ENCODE measurements around the gene UGDH. TPM values are rescaled to one million over a fixed set of nuclear protein-coding genes. Genes with fewer than 3 reads are reported as not detected.

UGDH gene
- total RNA-seq, 1 experiment from 2014 or later: 71.8 TPM

GRCh38 chr4:39524161-39524957 is 2.9 kb downstream of the UGDH start:
- no TSS peak for BruUV-seq (replicated peaks)
- H3K36me3 Mint-ChIP-seq (ENCODE audit: insufficient read depth, unreplicated experiment): peaks cover 46% of the 10 kb centered on the region
- no peaks in the 10 kb centered on the region for H3K27me3 Mint-ChIP-seq (ENCODE audit: unreplicated experiment)
- DNase-seq: no peak
- intact Hi-C loops (cut with micrococcal nuclease; ENCODE audit: unreplicated experiment): no loop called here
- H3K27ac Mint-ChIP-seq (ENCODE audit: unreplicated experiment): no peak overlapping the region
- H3K9me3 Mint-ChIP-seq (ENCODE audit: low read depth, unreplicated experiment): no peaks in the 10 kb centered on the region
- no peak for TF ChIP-seq CTCF (IDR thresholded peaks at IDR 0.05; ENCODE audit: unreplicated experiment)
- peak overlapping the region; percentile 87 for H3K4me3 Mint-ChIP-seq (ENCODE audit: low read depth, unreplicated experiment)
- CTCF ChIA-PET: no interaction called here
- no peaks in the 10 kb centered on the region for H3K4me1 Mint-ChIP-seq (ENCODE audit: low read depth, unreplicated experiment)

GRCh38 chr4:39522068-39522467 is 5.2 kb downstream of the UGDH start:
- no peaks in the 10 kb centered on the region for H3K27me3 Mint-ChIP-seq (ENCODE audit: unreplicated experiment)
- no peak for TF ChIP-seq CTCF (IDR thresholded peaks at IDR 0.05; ENCODE audit: unreplicated experiment)
- intact Hi-C loops (cut with micrococcal nuclease; ENCODE audit: unreplicated experiment): no loop called here
- no peak overlapping the region for H3K4me3 Mint-ChIP-seq (ENCODE audit: low read depth, unreplicated experiment)
- H3K9me3 Mint-ChIP-seq (ENCODE audit: low read depth, unreplicated experiment): no peaks in the 10 kb centered on the region
- H3K27ac Mint-ChIP-seq (ENCODE audit: unreplicated experiment): no peak overlapping the region
- no peak for DNase-seq
- peaks cover 27% of the 10 kb centered on the region for H3K36me3 Mint-ChIP-seq (ENCODE audit: insufficient read depth, unreplicated experiment)
- BruUV-seq (replicated peaks): no TSS peak
- CTCF ChIA-PET: no interaction called here
- H3K4me1 Mint-ChIP-seq (ENCODE audit: low read depth, unreplicated experiment): no peaks in the 10 kb centered on the region

GRCh38 chr4:39521253-39521919 is 5.9 kb downstream of the UGDH start:
- H3K27ac Mint-ChIP-seq (ENCODE audit: unreplicated experiment): no peak overlapping the region
- DNase-seq: no peak
- H3K4me1 Mint-ChIP-seq (ENCODE audit: low read depth, unreplicated experiment): no peaks in the 10 kb centered on the region
- no peak for TF ChIP-seq CTCF (IDR thresholded peaks at IDR 0.05; ENCODE audit: unreplicated experiment)
- no peaks in the 10 kb centered on the region for H3K9me3 Mint-ChIP-seq (ENCODE audit: low read depth, unreplicated experiment)
- no peaks in the 10 kb centered on the region for H3K27me3 Mint-ChIP-seq (ENCODE audit: unreplicated experiment)
- H3K4me3 Mint-ChIP-seq (ENCODE audit: low read depth, unreplicated experiment): no peak overlapping the region
- intact Hi-C loops (cut with micrococcal nuclease; ENCODE audit: unreplicated experiment): no loop called here
- peaks cover 23% of the 10 kb centered on the region for H3K36me3 Mint-ChIP-seq (ENCODE audit: insufficient read depth, unreplicated experiment)
- BruUV-seq (replicated peaks): no TSS peak
- CTCF ChIA-PET: no interaction called here

DNA sequence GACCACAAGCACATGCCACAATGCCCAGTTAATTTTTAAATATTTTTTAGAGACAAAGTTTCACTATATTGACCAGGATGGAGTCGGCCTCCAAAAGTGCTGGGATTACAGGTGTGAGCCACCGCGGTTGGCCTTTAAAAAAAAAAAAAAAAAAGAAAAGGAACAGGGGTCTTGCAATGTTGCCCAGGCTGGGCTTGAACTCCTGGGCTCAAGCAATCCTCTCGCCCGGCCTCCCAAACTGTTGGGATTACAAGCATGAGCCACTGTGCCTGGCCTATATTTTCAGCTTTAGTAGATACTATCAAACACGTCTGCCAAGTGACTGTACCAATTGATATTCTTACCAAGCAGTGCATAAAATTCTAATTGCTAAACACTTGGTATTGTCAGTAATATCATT is 8.8 kb downstream of the UGDH start:
- intact Hi-C loops (cut with micrococcal nuclease; ENCODE audit: unreplicated experiment): no loop called here
- H3K27ac Mint-ChIP-seq (ENCODE audit: unreplicated experiment): no peak overlapping the region
- no TSS peak for BruUV-seq (replicated peaks)
- no peak for TF ChIP-seq CTCF (IDR thresholded peaks at IDR 0.05; ENCODE audit: unreplicated experiment)
- no peaks in the 10 kb centered on the region for H3K9me3 Mint-ChIP-seq (ENCODE audit: low read depth, unreplicated experiment)
- no peaks in the 10 kb centered on the region for H3K27me3 Mint-ChIP-seq (ENCODE audit: unreplicated experiment)
- CTCF ChIA-PET: no interaction called here
- H3K4me1 Mint-ChIP-seq (ENCODE audit: low read depth, unreplicated experiment): no peaks in the 10 kb centered on the region
- DNase-seq: no peak
- peaks cover 11% of the 10 kb centered on the region for H3K36me3 Mint-ChIP-seq (ENCODE audit: insufficient read depth, unreplicated experiment)
- H3K4me3 Mint-ChIP-seq (ENCODE audit: low read depth, unreplicated experiment): no peak overlapping the region

Measured in Calu3 (cell line).